H4 (cell line): ENCODE results near the gene TMCC2. TPM values are rescaled to one million over a fixed set of nuclear protein-coding genes. Genes with fewer than 3 reads are reported as not detected.
"Not testable (repeated sequence)": the region's sequence is repeated elsewhere in the genome, so short reads cannot be mapped to it uniquely, and the experiment has no call there.

Experiments used
- DNase-seq: peaks from one replicate; pipeline ENCODE4 v3.0.0-alpha.2; 2015; ENCODE audit warnings: low spot score
- total RNA-seq: library from RNA; depleted of rRNA; stranded (reverse); fragments of >200 nt; shearing (Covaris generic); gene quantifications from 2 replicates; pipeline ENCODE4 v1.2.3, GENCODE V29; 2014

Gene TMCC2
- total RNA-seq, 1 experiment from 2014 or later, result 0.74 TPM

GRCh38 chr1:205214756-205215155 is 13.0 kb upstream of the TMCC2 start:
- no peak for DNase-seq

DNA sequence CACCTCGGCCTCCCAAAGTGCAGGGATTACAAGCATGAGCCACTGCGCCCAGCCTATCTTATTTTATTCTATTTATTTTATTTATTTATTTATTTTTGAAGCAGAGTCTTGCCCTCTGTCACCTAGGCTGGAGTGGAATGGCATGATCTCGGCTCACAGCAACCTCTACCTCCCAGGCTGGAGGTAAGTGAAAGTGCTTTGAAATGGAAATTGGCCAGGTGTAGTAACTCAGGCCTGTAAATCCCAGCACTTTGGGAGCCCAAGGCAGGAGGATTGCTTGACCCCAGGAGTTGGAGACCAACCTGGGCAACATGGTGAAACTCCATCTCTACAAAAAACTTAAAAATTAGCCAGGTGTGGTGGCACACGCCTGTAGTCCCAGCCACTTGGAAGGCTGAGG is 11.2 kb upstream of the TMCC2 start:
- no peak for DNase-seq

DNA sequence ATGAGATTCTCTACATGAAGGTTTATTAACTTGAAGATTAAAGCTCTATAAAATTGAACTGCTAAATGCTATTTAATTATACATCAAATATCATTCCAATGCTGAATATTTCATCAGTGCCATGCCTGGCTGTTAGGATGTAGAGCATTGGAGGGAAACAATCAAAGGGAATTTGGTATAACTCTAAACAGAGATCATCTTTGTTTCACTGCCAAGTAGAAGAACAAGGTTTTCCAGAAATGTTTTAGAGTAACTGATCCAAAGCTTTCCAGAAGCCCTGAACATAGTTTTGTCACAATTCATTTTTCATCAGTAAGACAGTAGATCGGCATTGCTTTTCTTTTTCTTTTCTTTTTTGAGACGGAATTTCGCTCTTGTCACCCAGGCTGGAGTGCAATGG is 10.3 kb upstream of the TMCC2 start:
- DNase-seq, result no peak

GRCh38 chr1:205220421-205220820 is 7.3 kb upstream of the TMCC2 start:
- DNase-seq, result no peak

- DNase-seq, result no peak
Observed at GRCh38 chr1:205224736-205225135, 3.0 kb upstream of the TMCC2 start.

- DNase-seq, result no peak
Observed at GRCh38 chr1:205225901-205226765, 1.6 kb upstream of the TMCC2 start.

DNA sequence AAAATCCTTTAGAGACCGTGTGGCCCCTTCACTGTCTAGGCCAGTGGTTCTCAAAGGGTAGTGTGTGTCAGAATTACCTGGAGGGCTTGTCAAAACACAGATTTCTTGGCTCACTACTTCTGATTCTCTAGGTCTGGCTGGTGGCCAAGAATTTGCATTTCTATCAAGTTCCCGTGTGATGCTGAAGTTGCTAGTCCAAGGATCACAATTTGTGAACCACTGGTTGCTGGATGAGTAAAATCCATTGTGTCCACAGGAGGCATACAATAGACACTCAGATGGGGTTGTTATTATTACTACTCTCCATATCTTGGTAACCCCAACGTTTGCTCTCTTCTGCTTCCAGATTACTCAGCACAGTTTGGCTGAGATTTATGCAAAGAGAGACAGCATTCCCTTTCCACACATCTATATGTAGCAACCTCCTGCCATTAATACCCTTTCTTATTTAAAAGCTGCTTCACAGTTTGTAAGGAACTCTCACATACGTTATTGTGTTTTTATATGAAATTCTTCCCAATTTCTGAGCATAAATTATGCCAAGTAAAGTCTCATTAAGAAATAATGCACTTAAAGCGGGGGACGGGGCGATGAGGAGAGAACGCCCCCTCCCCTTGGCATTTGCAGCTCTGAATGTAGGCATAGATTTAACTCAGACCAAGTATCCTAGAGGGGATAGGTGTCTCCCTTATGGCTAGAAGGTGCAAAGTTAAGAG is 720 bp upstream of the TMCC2 start:
- no peak for DNase-seq

DNA sequence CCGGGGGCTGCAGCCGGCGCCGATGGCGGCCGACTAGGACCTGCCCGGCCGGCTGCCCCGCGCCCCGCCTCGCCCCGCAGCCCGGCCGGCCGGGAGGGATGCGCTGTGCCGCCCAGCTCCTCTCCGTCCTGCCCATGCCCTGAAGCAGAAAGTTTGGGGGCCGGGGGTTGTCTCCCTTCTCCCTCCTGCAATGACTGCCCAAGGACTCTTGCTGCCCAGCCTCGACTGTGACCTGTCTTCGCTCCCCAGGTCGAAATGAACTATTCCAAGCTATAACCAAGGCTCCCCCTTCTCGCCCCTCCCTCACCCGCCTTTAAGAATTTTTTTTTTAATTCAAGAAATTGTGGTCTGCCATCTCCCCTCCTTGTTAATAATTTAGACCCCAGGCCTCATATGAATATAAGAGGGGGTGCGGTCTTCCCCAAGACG is 361 bp downstream of the TMCC2 start:
- no peak for DNase-seq

GRCh38 chr1:205229399-205229871 is 1.7 kb downstream of the TMCC2 start:
- peak; percentile 80 for DNase-seq

DNA sequence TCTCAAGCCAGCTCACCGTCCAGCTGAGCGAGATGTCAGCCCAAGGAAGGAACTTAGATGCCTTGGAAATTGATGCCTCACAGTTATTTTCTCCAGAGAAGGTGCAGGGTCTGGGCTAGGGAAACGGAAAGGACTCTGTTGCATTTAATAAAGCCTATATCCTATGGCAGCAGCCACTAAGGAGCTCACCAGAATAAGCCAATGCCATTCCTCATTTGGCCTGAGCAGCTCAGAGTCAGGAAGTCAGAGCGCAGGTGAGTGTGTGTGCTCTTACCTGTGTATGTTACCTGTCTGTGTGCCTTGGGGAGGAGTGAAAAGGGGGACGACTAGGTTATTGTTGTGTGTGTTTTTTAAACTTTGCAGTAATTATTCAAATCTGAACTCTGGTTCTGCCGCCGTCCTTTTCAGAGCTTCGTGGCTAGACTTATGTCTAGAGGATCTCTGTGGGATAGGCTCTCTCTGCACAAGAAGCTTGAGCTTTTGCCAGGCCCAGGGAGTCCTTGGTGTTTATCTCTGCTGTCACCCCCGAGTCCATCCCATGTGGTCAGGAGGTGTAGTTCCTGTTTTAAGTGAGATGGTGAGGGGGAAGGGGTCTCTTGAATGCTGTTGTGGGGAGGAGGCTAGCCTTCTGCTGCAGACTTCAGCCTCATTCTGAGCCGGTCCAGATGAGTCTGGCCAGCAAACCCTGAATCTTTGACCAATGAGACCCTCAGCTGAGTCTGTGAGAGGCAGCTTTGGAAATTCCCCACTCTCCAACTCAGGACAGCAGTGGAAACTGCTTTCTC is 2.4 kb downstream of the TMCC2 start:
- no peak for DNase-seq

DNA sequence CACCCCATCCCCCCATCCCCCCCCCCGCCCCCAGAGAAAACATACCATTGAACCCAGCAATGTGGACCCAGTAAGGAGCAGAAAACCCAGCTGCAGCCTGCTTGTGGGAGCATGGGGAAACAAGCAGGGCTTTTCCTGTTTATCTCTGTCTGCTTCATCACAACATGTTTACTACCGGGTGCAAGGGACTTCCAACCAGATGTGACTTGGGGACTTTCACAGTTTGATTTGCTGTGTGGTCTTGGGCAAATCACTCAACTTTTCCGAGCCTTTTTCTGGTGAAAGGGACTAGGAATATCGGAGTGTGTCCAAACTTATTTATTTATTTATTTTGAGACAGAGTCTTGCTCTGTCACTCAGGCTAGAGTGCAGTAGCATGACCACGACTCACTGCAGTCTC is 3.2 kb downstream of the TMCC2 start:
- no peak for DNase-seq

- no peak for DNase-seq
Observed at GRCh38 chr1:205232127-205232820, 4.5 kb downstream of the TMCC2 start.

- DNase-seq, result no peak
Observed at GRCh38 chr1:205232945-205233397, 5.2 kb downstream of the TMCC2 start.

- not testable (repeated sequence) for DNase-seq
Observed at GRCh38 chr1:205233986-205234385, 6.2 kb downstream of the TMCC2 start.

GRCh38 chr1:205235951-205236350 is 8.2 kb downstream of the TMCC2 start:
- no peak for DNase-seq

DNA sequence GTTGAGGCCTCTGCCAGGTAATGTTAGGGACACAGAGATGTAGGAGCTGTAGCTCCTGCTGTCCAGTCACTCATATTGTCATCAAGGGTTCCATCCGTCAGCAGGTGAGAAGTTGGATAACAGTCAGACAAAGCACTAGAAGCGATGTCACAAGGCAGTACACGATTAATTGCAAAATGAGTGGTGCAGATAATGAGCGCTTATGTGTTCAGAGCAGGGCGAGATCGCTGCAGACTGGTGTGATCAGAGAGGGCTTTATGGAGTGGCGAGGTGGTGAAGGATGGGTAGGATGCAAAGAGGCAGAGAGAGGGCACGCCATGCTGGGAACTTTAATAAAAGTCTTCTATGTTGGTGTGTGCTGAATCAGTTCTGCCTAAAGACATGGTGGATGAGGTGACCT is 8.8 kb downstream of the TMCC2 start:
- DNase-seq, result no peak

- DNase-seq, result no peak
Observed at GRCh38 chr1:205236951-205237475, 9.3 kb downstream of the TMCC2 start.

GRCh38 chr1:205237526-205238484 is 10.1 kb downstream of the TMCC2 start:
- no peak for DNase-seq

- DNase-seq, result no peak
Observed at GRCh38 chr1:205239078-205239477, 11.3 kb downstream of the TMCC2 start.

DNA sequence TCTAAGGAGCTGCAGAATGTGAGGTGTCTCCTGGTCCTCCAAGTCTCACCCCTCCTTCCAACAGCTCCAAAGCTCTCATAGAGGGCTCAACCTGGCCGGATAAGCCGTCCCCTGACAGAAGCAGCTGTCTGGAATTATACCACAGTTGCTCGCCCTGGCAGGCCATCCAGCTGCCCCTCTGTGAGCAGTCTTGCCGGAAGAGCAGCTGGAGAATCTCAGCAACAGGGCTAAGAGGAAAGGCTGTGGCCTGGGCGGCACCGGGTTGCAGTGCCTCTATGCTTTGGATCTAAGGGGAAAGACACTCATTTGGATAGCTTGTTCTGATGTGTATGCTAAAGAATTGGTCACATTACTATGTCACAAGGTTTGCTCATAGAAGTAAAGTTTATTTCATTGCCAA is 12.4 kb downstream of the TMCC2 start:
- no peak for DNase-seq
